CD4-positive, alpha-beta memory T cell (primary cell): ENCODE data around the gene FCER1A. TPM values are rescaled to one million over a fixed set of nuclear protein-coding genes. Genes with fewer than 3 reads are reported as not detected.

Experiments used
- CTCF ChIA-PET: fragments of 350-600 bp; sonication (Branson Sonifier 250); formaldehyde crosslinking; loops from one replicate; lab custom pipeline; 2021; ENCODE audit warnings: inconsistent platforms; ENCODE audit not compliant: partially characterized antibody; lab: Charles Lee
- POLR2A ChIA-PET: fragments of 350-600 bp; sonication (Branson Sonifier 250); formaldehyde crosslinking; loops from one replicate; lab custom pipeline; 2021; ENCODE audit not compliant: partially characterized antibody; lab: Charles Lee
- DNase-seq, 5 donors: peaks; one replicate each; pipeline versions ENCODE4 v3.0.0 to v3.0.0-alpha.2; 2020 to 2022; ENCODE audit warnings: mixed read lengths in 1 of 5
- H3K27ac ChIP-seq: one replicate; pipeline ENCODE4 v1.7.0; 2013; ENCODE audit warnings: low read depth, low read length
- H3K27me3 ChIP-seq: 2 replicates; pipeline ENCODE4 v1.7.0; 2013; ENCODE audit warnings: mild to moderate bottlenecking, low read length, moderate library complexity; ENCODE audit not compliant: insufficient read depth
- H3K36me3 ChIP-seq: 2 replicates; pipeline ENCODE4 v1.7.0; 2013; ENCODE audit warnings: mild to moderate bottlenecking, low read length, moderate library complexity; ENCODE audit not compliant: insufficient read depth
- H3K4me1 ChIP-seq: 2 replicates; pipeline ENCODE4 v1.7.0; 2013; ENCODE audit warnings: mild to moderate bottlenecking, low read length, moderate library complexity; ENCODE audit not compliant: insufficient read depth
- H3K4me3 ChIP-seq, 2 donors: one replicate each; pipeline ENCODE4 v1.7.0; 2013; ENCODE audit warnings: low read length in 2 of 2, mild to moderate bottlenecking in 1 of 2
- H3K9me3 ChIP-seq, 2 donors: one replicate each; pipeline ENCODE4 v1.7.0; 2013; ENCODE audit warnings: low read length in 2 of 2, control low read depth in 1 of 2; ENCODE audit not compliant: control insufficient read depth in 1 of 2
- H3K27ac Mint-ChIP-seq, 7 donors: one replicate each; pipeline ENCODE4 v1.8.0; 2020 to 2021; ENCODE audit warnings: mixed read lengths in 7 of 7, mild to moderate bottlenecking in 6 of 7, inconsistent platforms in 3 of 7, moderate library complexity in 3 of 7
- H3K27me3 Mint-ChIP-seq, 2 donors: one replicate each; pipeline ENCODE4 v1.8.0; 2020 to 2021; ENCODE audit warnings: mixed read lengths in 2 of 2
- H3K36me3 Mint-ChIP-seq, 2 donors: one replicate each; pipeline ENCODE4 v1.8.0; 2020 to 2021; ENCODE audit warnings: mixed read lengths in 2 of 2, inconsistent platforms in 1 of 2, mild to moderate bottlenecking in 1 of 2
- H3K4me1 Mint-ChIP-seq, 4 donors: one replicate each; pipeline ENCODE4 v1.8.0; 2020 to 2021; ENCODE audit warnings: mixed read lengths in 4 of 4, mild to moderate bottlenecking in 1 of 4
- H3K4me3 Mint-ChIP-seq, 8 donors: one replicate each; pipeline ENCODE4 v1.8.0; 2020 to 2021; ENCODE audit warnings: mixed read lengths in 8 of 8, mild to moderate bottlenecking in 7 of 8, moderate library complexity in 6 of 8, inconsistent platforms in 3 of 8
- H3K9me3 Mint-ChIP-seq, 8 donors: one replicate each; pipeline ENCODE4 v1.8.0; 2020 to 2021; ENCODE audit warnings: mixed read lengths in 8 of 8, mild to moderate bottlenecking in 5 of 8, inconsistent platforms in 3 of 8, moderate library complexity in 1 of 8
- intact Hi-C: fragments of 100-400 bp; cut with micrococcal nuclease; formaldehyde crosslinking; loops from one replicate; pipeline ENCODE4 v1.15.1; 2023
- polyA plus RNA-seq, 2 donors: library from polyadenylated mRNA; unstranded; fragments of 300-500 nt; fragmentation: Illumina TruSeq; gene quantifications; one replicate each; pipeline ENCODE4 v1.2.3, GENCODE V29; 2021
- total RNA-seq, 2 experiments: library from RNA; stranded (reverse); gene quantifications; one replicate each; pipeline ENCODE4 v1.2.3, GENCODE V29; 2021

Gene FCER1A
- total and polyA plus RNA-seq, 4 experiments from 2014 or later, result 0.28 TPM; not detected in 3

DNA sequence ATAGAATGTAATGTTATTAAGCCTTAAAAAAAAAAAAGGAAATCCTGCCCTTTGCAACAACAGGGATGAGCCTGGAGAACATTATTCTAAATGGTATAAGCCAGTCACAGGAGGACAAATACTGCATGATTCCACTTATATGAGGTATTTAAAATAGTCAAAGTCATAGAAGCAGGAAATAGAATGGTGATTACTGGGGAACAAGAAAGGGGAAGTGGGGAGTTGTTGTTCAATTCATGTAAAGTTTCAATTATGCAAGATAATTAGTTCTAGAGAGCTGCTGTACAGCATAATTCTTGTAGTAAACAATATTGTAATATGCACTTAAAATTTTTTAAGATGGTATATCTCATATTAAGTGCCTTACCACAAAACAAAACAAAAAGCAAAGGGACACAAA is 13.2 kb downstream of the FCER1A start:
- no peaks in the 10 kb centered on the region for H3K4me1 ChIP-seq
- no peaks in the 10 kb centered on the region for H3K9me3 Mint-ChIP-seq
- H3K4me3 ChIP-seq, result no peak overlapping the region
- intact Hi-C loops, result no loop called here
- H3K27ac ChIP-seq, result no peak overlapping the region
- peaks cover 12 to 14% of the 10 kb centered on the region in 2 donors for H3K27me3 Mint-ChIP-seq
- no peak overlapping the region for H3K27ac Mint-ChIP-seq
- no peak overlapping the region for H3K4me3 Mint-ChIP-seq
- no peak for DNase-seq
- no peaks in the 10 kb centered on the region for H3K9me3 ChIP-seq
- no peaks in the 10 kb centered on the region for H3K36me3 ChIP-seq
- ChIA-PET POLR2A (no interaction called here), CTCF (no interaction called here)
- no peaks in the 10 kb centered on the region for H3K4me1 Mint-ChIP-seq
- H3K36me3 Mint-ChIP-seq, result no peaks in the 10 kb centered on the region
- no peaks in the 10 kb centered on the region for H3K27me3 ChIP-seq

DNA sequence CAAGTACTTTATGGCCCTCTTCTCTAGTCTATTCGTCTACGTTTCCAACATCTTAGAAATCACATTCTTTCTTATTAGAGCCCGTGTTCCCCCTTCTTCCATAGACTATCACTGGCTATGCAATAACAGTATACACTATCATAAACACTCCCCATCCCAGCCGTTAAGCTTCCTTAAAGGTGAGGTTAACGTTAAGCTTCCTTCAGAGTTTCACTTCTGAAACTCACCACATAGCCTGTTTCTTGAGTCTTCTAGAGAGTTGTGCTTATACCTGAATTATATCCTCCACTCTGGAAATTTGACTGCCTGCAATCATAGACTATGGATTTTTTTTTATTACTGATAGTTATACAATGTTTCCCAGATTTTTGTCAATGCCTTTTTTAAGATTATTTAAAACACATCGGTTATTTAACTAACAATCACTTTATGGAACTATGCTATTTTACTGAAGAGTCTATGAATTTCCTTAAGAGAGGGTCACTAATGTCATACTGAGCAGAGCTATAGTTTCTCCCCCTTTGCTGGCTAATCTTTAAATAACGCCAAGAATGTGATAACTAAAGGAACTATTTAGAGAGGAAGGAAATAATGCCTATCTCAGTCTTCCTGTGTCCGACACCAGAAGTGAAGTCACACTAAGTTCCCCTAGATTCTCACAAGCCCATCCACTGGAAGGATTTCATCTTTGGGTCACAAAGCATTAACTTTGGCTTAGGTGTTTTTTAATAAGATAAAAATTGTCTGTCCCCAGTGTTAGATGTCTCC is 16.8 kb downstream of the FCER1A start:
- ChIA-PET CTCF (no interaction called here), POLR2A (no interaction called here)
- peaks cover 14% of the 10 kb centered on the region in 2 donors for H3K27me3 Mint-ChIP-seq
- H3K4me3 Mint-ChIP-seq, result no peak overlapping the region
- no peaks in the 10 kb centered on the region for H3K4me1 Mint-ChIP-seq
- H3K4me1 ChIP-seq, result no peaks in the 10 kb centered on the region
- no peaks in the 10 kb centered on the region for H3K27me3 ChIP-seq
- H3K9me3 Mint-ChIP-seq, result peaks cover 0 to 7% (median 1%) of the 10 kb centered on the region in 8 donors
- H3K27ac ChIP-seq, result no peak overlapping the region
- no peak for DNase-seq
- H3K27ac Mint-ChIP-seq, result no peak overlapping the region
- no peaks in the 10 kb centered on the region for H3K36me3 ChIP-seq
- intact Hi-C loops, result no loop called here
- no peaks in the 10 kb centered on the region for H3K9me3 ChIP-seq
- H3K36me3 Mint-ChIP-seq, result no peaks in the 10 kb centered on the region
- H3K4me3 ChIP-seq, result no peak overlapping the region

DNA sequence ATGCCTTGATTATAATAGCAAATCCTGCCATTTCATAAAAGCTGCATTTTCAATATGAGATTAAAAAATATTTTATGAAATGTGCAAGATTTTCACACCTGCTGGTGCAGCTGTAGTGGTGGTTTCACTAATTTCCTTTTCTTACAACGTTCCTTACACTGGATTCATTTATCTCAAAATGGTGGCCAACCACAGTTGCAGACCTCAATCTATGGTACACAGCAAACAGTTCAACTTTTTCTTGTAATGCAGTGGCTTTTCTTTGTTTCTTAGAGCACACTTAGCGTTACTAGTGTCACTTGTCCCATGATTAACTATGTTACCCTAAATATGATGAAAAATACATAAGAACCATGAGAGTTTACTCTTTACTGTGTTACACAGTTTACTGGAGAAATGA is 32.7 kb downstream of the FCER1A start:
- no peaks in the 10 kb centered on the region for H3K36me3 ChIP-seq
- H3K4me1 Mint-ChIP-seq, result no peaks in the 10 kb centered on the region
- peaks cover 0 to 9% (median 3%) of the 10 kb centered on the region in 8 donors for H3K9me3 Mint-ChIP-seq
- no peak overlapping the region for H3K27ac Mint-ChIP-seq
- H3K9me3 ChIP-seq, result no peaks in the 10 kb centered on the region
- H3K27me3 Mint-ChIP-seq, result peaks cover 1 to 8% of the 10 kb centered on the region in 2 donors
- no peak overlapping the region for H3K4me3 ChIP-seq
- H3K4me3 Mint-ChIP-seq, result no peak overlapping the region
- no peaks in the 10 kb centered on the region for H3K4me1 ChIP-seq
- CTCF ChIA-PET, result no interaction called here
- no peaks in the 10 kb centered on the region for H3K36me3 Mint-ChIP-seq
- intact Hi-C loops, result no loop called here
- H3K27ac ChIP-seq, result no peak overlapping the region
- DNase-seq, result no peak
- H3K27me3 ChIP-seq, result no peaks in the 10 kb centered on the region
- POLR2A ChIA-PET, result no interaction called here

DNA sequence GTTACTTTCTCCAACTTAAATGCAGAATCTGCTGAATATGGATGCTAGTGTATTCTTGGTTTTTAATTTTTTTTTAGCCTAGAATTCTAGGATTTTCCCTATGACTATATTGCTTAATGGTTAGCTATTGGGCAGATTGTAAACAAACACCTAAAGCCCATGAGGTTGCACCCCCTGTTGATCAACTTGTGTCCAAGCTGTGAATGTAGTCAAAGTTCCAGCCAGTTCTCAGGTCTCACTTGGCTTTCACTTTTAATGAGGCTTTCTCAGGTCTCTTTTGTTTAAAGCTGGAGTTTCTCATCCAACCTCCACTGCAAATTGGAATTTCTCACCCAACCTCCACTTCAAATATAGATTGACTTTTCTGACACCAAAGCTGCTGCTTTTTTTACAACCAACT is 35.9 kb downstream of the FCER1A start:
- ChIA-PET POLR2A (no interaction called here), CTCF (no interaction called here)
- Histone ChIP-seq H3K4me3 (no peak overlapping the region), H3K27me3 (no peaks in the 10 kb centered on the region), H3K36me3 (no peaks in the 10 kb centered on the region), H3K27ac (no peak overlapping the region), H3K4me1 (no peaks in the 10 kb centered on the region), H3K9me3 (no peaks in the 10 kb centered on the region)
- H3K9me3 Mint-ChIP-seq, result peaks cover 0 to 5% (median 3%) of the 10 kb centered on the region in 8 donors
- H3K27me3 Mint-ChIP-seq, result peaks cover 5 to 8% of the 10 kb centered on the region in 2 donors
- no peaks in the 10 kb centered on the region for H3K36me3 Mint-ChIP-seq
- no peak for DNase-seq
- H3K4me1 Mint-ChIP-seq, result no peaks in the 10 kb centered on the region
- intact Hi-C loops, result no loop called here
- no peak overlapping the region for H3K27ac Mint-ChIP-seq
- no peak overlapping the region for H3K4me3 Mint-ChIP-seq

DNA sequence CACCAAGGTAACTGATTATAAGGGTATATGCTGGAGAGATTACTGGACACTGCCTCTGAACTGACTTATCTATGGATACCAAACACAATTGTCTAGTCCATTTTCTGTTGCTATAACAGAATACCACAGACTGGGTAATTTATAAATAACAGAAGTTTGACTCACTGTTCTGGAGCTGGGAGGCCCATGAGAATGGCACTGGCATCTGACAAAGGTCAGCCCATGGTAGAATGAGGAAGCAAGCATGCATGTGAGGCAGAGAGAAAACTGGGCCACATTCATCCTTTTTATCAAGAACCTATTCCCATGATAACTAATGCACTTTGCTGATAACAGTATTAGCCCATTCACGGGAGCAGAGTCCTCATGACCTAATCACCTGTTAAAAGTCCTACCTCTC is 37.4 kb downstream of the FCER1A start:
- intact Hi-C loops, result no loop called here
- ChIA-PET POLR2A (no interaction called here), CTCF (no interaction called here)
- Mint-ChIP-seq H3K36me3 (no peaks in the 10 kb centered on the region), H3K4me1 (no peaks in the 10 kb centered on the region), H3K27me3 (peaks cover 8 to 10% of the 10 kb centered on the region in 2 donors), H3K9me3 (peaks cover 0 to 5% (median 1%) of the 10 kb centered on the region in 8 donors), H3K27ac (no peak overlapping the region), H3K4me3 (no peak overlapping the region)
- Histone ChIP-seq H3K36me3 (no peaks in the 10 kb centered on the region), H3K4me3 (no peak overlapping the region), H3K4me1 (no peaks in the 10 kb centered on the region), H3K27me3 (no peaks in the 10 kb centered on the region), H3K27ac (no peak overlapping the region), H3K9me3 (no peaks in the 10 kb centered on the region)
- DNase-seq, result no peak

DNA sequence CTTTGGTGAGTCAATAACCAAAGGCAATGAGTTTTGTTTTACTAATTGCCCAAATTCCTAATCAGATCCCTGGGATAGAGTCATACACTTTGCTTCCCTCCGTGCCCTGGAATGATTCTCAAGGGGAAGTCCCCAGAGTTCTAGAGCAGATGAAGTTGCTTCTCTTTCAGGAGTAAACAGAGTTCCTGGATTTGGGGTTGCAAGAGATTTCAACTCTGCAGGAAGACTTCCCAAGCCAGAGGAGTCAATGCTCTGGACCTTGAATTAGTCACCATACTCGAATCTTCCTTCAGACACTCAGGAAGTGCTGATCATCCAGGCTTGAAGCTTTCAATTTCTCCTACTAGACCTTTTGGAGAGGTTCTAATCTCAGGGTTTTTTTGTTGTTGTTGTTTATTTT is 39.6 kb downstream of the FCER1A start:
- peaks cover 8 to 15% of the 10 kb centered on the region in 2 donors for H3K27me3 Mint-ChIP-seq
- Histone ChIP-seq H3K27ac (no peak overlapping the region), H3K9me3 (no peaks in the 10 kb centered on the region), H3K27me3 (no peaks in the 10 kb centered on the region), H3K4me1 (no peaks in the 10 kb centered on the region), H3K36me3 (no peaks in the 10 kb centered on the region), H3K4me3 (no peak overlapping the region)
- intact Hi-C loops, result no loop called here
- no peak overlapping the region for H3K4me3 Mint-ChIP-seq
- CTCF ChIA-PET, result no interaction called here
- no peaks in the 10 kb centered on the region for H3K4me1 Mint-ChIP-seq
- H3K36me3 Mint-ChIP-seq, result no peaks in the 10 kb centered on the region
- no peak overlapping the region for H3K27ac Mint-ChIP-seq
- H3K9me3 Mint-ChIP-seq, result peaks cover 0 to 4% (median 0%) of the 10 kb centered on the region in 8 donors
- DNase-seq, result no peak
- POLR2A ChIA-PET, result no interaction called here

DNA sequence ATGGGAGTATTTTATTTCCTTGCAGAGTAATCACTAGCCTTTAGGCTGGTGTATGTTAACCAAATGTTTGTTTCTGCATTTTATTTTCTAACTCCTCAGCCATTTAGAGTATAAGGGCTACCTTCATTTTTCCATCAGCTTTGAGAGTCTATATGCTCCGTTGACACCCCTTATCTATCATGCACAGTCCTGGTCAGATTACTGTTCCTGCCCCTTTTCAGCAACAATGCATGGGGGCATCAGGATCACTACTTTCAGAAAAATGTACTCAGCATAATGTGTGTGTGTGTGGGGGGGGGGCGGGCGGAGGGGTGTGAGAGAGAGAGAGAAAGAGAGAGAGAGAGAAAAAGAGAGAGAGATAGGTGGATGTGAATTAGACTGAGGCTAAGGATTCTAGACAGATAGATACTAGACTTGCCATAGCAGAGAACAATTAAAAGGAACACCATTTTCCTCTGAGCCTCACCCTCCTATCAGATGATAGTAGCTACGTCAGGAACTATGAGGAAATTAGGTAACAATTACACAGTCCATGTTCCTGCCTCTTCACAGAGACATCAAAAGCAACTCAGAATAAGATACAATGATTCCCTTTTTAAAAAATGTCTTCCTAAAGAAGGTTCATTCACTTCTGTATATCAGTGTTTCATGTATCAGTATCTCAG is 40.8 kb downstream of the FCER1A start:
- no peaks in the 10 kb centered on the region for H3K4me1 Mint-ChIP-seq
- H3K27ac ChIP-seq, result no peak overlapping the region
- POLR2A ChIA-PET, result no interaction called here
- CTCF ChIA-PET, result no interaction called here
- no peaks in the 10 kb centered on the region for H3K4me1 ChIP-seq
- peaks cover 12 to 17% of the 10 kb centered on the region in 2 donors for H3K27me3 Mint-ChIP-seq
- no peaks in the 10 kb centered on the region for H3K36me3 ChIP-seq
- H3K4me3 Mint-ChIP-seq, result no peak overlapping the region
- no peaks in the 10 kb centered on the region for H3K36me3 Mint-ChIP-seq
- no peaks in the 10 kb centered on the region for H3K27me3 ChIP-seq
- peaks cover 0 to 7% (median 4%) of the 10 kb centered on the region in 8 donors for H3K9me3 Mint-ChIP-seq
- intact Hi-C loops, result no loop called here
- no peak for DNase-seq
- no peak overlapping the region for H3K27ac Mint-ChIP-seq
- no peak overlapping the region for H3K4me3 ChIP-seq
- H3K9me3 ChIP-seq, result no peaks in the 10 kb centered on the region
